HG03469 (cell line): Measurements from ENCODE around the gene FOCAD.

Source experiments
- ATAC-seq: cut with Tn5 transposase; IDR thresholded peaks from one replicate; pipeline ENCODE4 v1.9.1; 2021; ENCODE audit warnings: mild to moderate bottlenecking, moderate library complexity, moderate number of reproducible peaks; ENCODE audit not compliant: unreplicated experiment

Gene FOCAD

GRCh38 chr9:20729523-20729922 is 45.5 kb downstream of the FOCAD start:
- ATAC-seq, result no peak

DNA sequence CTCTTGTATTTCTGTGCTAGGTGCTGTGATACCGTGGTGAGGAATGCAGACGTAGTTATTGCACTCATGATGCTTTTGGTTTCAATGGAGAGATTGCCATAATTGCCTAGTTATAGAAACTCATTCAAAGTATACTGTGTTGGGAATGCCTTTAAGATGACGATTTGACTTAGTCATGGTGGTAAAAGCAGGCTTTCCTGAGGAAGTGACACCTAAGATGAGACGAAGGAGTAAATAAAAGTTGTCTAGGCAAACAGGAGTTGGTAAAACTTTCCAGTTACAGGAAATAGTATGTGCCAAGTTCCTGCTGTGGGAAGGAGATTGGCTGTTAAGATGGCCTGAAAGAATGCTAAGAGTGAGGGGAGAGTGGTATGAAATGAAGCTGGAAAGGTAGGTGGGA is 48.1 kb downstream of the FOCAD start:
- no peak for ATAC-seq

- no peak for ATAC-seq
Measured at GRCh38 chr9:20734275-20734674, 50.2 kb downstream of the FOCAD start.

GRCh38 chr9:20740304-20740703 is 56.2 kb downstream of the FOCAD start:
- ATAC-seq, result no peak

DNA sequence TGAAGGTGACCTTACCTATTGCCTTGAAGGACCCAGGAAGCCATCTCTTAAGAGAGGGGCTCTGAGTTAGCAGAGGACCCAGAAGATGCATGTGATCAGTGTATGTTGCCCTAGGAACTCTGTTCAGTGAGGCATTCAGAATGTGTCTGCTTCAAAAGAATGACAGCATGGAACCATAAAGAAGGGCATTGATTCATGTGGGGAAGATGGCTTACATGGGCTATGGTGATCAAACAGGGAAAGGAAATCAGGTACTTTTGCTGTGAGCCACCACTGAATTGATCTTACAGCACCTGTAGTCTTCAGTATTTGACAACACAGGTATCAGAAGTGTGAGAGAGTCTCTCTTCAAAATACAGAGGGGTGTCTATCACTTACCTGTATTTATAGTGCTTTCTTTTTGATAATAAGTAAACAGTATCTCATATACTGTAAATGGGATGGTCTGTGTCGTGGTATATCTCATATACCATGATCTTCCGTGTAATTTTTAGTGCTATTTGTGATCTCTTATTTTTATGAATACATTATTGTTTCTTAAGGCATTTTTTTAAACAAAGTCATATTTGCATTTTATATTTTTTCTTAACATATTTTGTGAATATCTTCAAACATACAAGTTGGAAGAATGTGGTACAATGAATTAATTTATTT is 57.0 kb downstream of the FOCAD start:
- no peak for ATAC-seq

- ATAC-seq, result no peak
Measured at GRCh38 chr9:20742833-20743232, 58.8 kb downstream of the FOCAD start.

- ATAC-seq, result no peak
Measured at GRCh38 chr9:20744036-20744630, 60.1 kb downstream of the FOCAD start.

GRCh38 chr9:20746967-20747366 is 62.9 kb downstream of the FOCAD start:
- no peak for ATAC-seq

- ATAC-seq, result no peak
Measured at GRCh38 chr9:20749496-20750198, 65.6 kb downstream of the FOCAD start.

GRCh38 chr9:20753761-20754160 is 69.7 kb downstream of the FOCAD start:
- ATAC-seq, result no peak

DNA sequence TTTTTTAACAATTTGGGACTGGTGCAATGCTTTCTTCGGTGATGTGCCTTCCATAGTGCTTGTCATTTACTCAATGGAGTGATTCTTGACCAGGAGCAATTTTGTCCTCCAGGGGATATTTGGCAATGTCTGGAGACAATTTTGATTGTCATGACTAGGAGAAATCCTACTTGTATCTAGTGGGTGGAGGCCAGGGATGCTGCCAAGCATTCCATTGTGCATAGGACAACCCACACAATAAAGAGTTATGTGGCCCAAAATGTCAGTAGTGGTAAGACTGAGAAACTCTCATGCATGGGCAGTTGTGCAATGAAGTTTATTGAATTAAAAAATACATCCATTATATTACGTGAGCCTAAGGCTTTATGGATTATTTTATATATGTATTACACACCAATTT is 70.5 kb downstream of the FOCAD start:
- ATAC-seq, result no peak

DNA sequence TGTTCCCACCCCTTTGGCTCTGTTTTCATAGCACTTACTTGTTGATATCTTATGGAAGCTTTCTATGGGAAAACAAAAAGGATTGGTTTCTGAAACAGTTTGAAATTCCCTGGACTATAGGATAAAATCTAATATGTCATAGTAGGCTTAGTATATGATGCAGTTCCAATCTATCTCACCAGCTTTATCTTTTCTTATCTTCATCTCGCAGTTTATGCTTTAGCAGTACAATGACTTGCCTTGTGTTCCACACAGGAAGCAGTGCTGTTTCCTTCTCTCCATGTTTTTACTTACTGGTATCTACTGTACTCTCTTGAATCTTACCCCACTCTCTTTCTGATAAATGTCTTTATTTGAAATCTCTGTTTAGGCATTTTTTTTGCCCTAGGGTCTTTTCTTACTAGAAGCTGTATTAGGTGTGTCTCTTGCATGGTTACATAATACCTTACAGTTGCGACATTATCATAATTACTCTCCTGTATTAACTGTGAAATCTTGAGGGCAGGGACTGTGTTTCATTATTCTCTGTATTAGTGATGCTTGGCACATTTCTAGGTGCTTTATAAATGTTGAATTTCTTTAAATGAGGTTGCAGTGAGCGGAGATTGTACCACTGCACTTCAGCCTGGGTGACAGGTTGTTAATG is 76.3 kb downstream of the FOCAD start:
- ATAC-seq, result no peak

- no peak for ATAC-seq
Measured at GRCh38 chr9:20770947-20771346, 86.9 kb downstream of the FOCAD start.

DNA sequence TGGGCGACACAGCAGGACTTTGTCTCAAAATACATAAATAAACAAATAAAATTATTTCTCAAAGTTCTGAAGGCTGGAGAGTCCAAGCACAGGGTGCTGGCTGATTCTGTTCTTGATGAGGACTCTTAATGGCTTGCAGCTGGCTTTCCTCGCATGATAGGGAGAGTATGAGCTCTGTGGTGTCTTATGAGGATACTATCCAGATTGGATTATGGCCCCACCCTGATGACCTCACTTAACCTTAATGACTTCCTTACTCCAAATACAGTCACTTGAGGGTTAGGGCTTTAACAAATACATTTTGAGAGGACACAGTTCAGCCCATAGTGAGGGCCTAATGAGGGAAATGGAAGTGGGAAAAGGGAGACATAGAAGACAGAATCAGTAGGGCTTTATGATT is 87.7 kb downstream of the FOCAD start:
- no peak for ATAC-seq

DNA sequence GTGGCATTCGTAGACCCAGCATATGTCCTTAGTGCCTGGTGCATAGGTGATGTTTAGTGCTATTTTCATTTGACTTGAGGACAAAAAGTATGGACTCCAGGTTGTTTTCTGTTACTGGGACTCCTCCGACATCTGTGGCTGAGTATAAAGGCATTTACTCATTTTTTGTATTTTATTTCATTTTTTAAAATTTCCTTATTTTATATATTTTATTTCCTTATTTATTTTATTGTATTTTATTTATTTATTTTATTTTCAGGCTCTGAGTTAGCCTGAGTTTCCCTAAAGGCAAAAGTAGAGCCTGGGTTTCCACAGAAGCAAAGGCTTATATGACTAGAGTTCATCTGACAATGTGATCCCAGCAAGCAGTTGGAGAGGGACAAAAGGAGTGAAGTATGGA is 91.6 kb downstream of the FOCAD start:
- no peak for ATAC-seq

GRCh38 chr9:20781092-20781491 is 97.0 kb downstream of the FOCAD start:
- ATAC-seq, result no peak

DNA sequence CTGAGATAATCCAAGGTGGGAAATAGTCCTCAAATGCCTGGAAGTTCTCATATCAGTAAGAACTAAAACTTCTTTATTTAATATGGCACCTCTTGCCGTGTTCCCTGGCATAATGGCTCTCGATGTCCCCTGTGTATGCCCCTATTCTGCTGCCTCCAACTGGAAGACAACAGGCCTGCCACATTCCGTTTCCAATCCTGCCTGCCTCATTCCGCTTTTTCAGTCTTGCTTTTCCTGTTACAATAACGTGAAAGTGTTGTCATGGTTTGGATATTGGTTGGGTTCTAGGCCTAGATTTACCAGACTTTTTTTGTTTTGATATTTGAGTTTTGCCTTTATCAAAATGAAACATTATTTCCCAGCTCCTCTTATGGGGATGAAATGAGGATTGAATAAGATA is 98.2 kb downstream of the FOCAD start:
- ATAC-seq, result no peak

DNA sequence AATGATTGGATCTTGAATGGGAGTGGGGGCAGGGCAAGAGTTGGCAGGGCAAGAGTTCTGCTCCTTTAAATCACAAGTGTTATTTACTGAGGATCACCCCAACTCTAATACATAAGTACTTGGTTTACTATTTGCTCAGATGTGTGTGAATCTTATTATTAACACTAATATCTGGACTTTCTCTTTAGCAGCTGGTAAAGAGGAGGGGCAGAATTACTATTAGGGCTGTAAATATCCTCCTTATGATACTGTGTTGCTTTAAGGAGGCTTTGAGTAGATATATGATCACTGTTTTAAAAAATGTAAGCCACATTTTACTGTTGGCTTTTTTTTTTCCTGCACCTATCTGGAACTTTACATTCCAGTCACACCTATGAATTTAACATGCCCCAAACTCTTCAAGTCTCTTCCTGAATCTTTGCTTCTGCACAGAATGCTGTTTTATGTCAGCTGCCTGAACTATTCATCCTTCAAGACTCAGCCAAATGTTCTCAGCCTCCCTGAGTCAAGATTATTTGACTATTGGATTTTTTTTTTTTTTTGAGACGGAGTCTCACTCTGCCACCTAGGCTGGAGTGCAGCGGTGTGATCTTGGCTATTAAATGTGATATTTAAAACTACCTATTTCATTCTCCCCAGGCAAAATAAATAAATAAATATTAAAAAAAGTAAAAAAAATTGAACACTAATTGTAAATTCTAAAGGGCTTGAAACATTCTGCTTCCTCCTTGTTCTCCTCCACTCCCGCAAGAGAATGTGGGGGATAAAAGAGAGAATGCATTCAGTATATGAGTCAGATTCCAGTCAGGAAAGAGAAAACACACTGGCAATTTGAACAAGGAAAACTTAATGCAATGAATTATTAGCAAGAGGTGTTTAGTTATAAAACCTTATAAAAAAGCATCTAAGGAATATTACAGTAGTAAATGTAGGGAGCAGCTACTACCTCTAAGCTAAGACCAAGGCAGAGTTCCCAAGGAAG is 99.3 kb downstream of the FOCAD start:
- no peak for ATAC-seq

DNA sequence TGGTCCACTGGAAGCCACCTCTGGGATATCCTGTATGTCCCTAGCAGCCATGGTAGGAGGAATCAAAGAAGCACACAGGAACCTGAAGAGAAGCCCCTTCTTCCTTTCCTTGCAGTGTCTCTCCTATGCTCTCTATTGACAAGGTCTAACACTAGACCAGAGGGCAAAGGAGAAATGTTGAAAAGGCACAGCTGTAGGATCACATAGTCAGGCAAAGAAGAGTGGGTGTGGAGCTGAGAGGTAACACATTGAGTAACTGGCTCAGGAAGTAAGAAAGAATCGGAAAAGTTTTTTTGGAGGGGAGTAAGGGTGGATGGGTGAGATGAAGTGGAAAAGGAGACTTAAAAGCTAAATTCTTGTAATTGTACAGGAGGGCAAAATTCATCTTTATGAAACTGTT is 100.1 kb downstream of the FOCAD start:
- ATAC-seq, result no peak

DNA sequence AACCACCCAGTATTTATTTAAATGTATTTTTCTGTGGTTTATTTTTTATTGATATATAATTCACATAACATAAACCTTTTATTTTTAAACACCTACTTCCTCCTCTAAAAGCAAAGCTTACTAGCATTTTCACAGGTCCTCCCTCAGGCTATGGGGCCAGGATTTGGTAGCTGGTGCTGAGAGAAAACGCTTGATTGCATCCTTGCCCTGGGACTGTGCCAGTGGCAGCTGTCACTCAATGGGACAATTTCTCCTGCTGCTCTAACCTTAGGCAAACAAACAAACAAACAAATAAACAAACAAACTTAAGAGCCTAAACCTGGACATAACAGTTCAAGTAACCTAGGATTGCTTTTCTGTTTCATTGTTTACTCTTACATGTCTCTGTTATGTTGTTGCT is 102.7 kb downstream of the FOCAD start:
- no peak for ATAC-seq
